ENCODE results near the gene JMJD7.

JMJD7 gene

GRCh38 chr15:41782371-41783282, 45.3 kb upstream of the JMJD7 start:
- no peak for TF ChIP-seq CTCF (IDR thresholded peaks at IDR 0.05; ENCODE audit: low read depth, low read length)
- H3K4me1 ChIP-seq: peaks cover 4% of the 10 kb centered on the region; the same call in 1 of the 2 replicates
- H3K9me3 ChIP-seq: no peaks in the 10 kb centered on the region
- no peak overlapping the region for H3K4me3 ChIP-seq (ENCODE audit: low read depth, low read length)
- H3K36me3 ChIP-seq: no peaks in the 10 kb centered on the region
- H3K27me3 ChIP-seq: no peaks in the 10 kb centered on the region
- DNase-seq: no peak

GRCh38 chr15:41783296-41783695, 44.6 kb upstream of the JMJD7 start:
- Histone ChIP-seq H3K4me3 (ENCODE audit: low read depth, low read length) (no peak overlapping the region), H3K27me3 (no peaks in the 10 kb centered on the region), H3K9me3 (no peaks in the 10 kb centered on the region), H3K36me3 (no peaks in the 10 kb centered on the region), H3K4me1 (peaks cover 4% of the 10 kb centered on the region; the same call in 1 of the 2 replicates)
- DNase-seq: no peak
- no peak for TF ChIP-seq CTCF (IDR thresholded peaks at IDR 0.05; ENCODE audit: low read depth, low read length)

GRCh38 chr15:41788262-41788661, 39.6 kb upstream of the JMJD7 start:
- no peak for DNase-seq
- H3K4me1 ChIP-seq: peaks cover 9% of the 10 kb centered on the region
- no peak for TF ChIP-seq CTCF (IDR thresholded peaks at IDR 0.05; ENCODE audit: low read depth, low read length)
- H3K4me3 ChIP-seq (ENCODE audit: low read depth, low read length): no peak overlapping the region
- no peaks in the 10 kb centered on the region for H3K27me3 ChIP-seq
- no peaks in the 10 kb centered on the region; the same call in 1 of the 2 replicates for H3K36me3 ChIP-seq
- no peaks in the 10 kb centered on the region for H3K9me3 ChIP-seq

- DNase-seq: no peak
- no peak for TF ChIP-seq CTCF (IDR thresholded peaks at IDR 0.05; ENCODE audit: low read depth, low read length)
- Histone ChIP-seq H3K27me3 (no peaks in the 10 kb centered on the region), H3K4me3 (ENCODE audit: low read depth, low read length) (no peak overlapping the region), H3K9me3 (no peaks in the 10 kb centered on the region), H3K36me3 (no peaks in the 10 kb centered on the region; the same call in 1 of the 2 replicates), H3K4me1 (peaks cover 9% of the 10 kb centered on the region)
These were observed 38.7 kb upstream of the JMJD7 start for GRCh38 chr15:41789236-41789635.

- peaks cover 9% of the 10 kb centered on the region for H3K4me1 ChIP-seq
- no peaks in the 10 kb centered on the region for H3K27me3 ChIP-seq
- no peak overlapping the region for H3K4me3 ChIP-seq (ENCODE audit: low read depth, low read length)
- TF ChIP-seq CTCF (IDR thresholded peaks at IDR 0.05; ENCODE audit: low read depth, low read length): no peak
- DNase-seq: no peak
- H3K36me3 ChIP-seq: no peaks in the 10 kb centered on the region; the same call in 1 of the 2 replicates
- no peaks in the 10 kb centered on the region for H3K9me3 ChIP-seq
These were observed 38.2 kb upstream of the JMJD7 start for GRCh38 chr15:41789662-41790061.

- no peaks in the 10 kb centered on the region; the same call in 1 of the 2 replicates for H3K36me3 ChIP-seq
- H3K4me1 ChIP-seq: peaks cover 9% of the 10 kb centered on the region
- no peaks in the 10 kb centered on the region for H3K9me3 ChIP-seq
- DNase-seq: no peak
- H3K4me3 ChIP-seq (ENCODE audit: low read depth, low read length): no peak overlapping the region
- no peaks in the 10 kb centered on the region for H3K27me3 ChIP-seq
- TF ChIP-seq CTCF (IDR thresholded peaks at IDR 0.05; ENCODE audit: low read depth, low read length): no peak
These were observed 37.7 kb upstream of the JMJD7 start for GRCh38 chr15:41790169-41790568.
